ENCODE data around the gene OXSR1. TPM values are rescaled to one million over a fixed set of nuclear protein-coding genes. Genes with fewer than 3 reads are reported as not detected.
"Not testable (repeated sequence)": the region's sequence is repeated elsewhere in the genome, so short reads cannot be mapped to it uniquely, and the experiment has no call there.

OXSR1 gene
- polyA plus RNA-seq, 3 donors, result 44.4 to 52.0 (median 46.4) TPM

- DNase-seq, result no peak
These were observed 39.8 kb upstream of the OXSR1 start for GRCh38 chr3:38125305-38126120.

- no peak for DNase-seq
These were observed 39.0 kb upstream of the OXSR1 start for GRCh38 chr3:38126121-38126892.

- DNase-seq, result no peak
These were observed 37.6 kb upstream of the OXSR1 start for GRCh38 chr3:38127611-38128302.

GRCh38 chr3:38128303-38128655, 37.1 kb upstream of the OXSR1 start:
- no peak for DNase-seq

GRCh38 chr3:38129058-38129457, 36.3 kb upstream of the OXSR1 start:
- no peak for DNase-seq

- DNase-seq, result no peak
These were observed 34.7 kb upstream of the OXSR1 start for GRCh38 chr3:38130631-38131065.

GRCh38 chr3:38131621-38132369, 33.5 kb upstream of the OXSR1 start:
- no peak for DNase-seq

- no peak for DNase-seq
These were observed 32.2 kb upstream of the OXSR1 start for GRCh38 chr3:38133209-38133556.

- DNase-seq, result no peak
These were observed 31.6 kb upstream of the OXSR1 start for GRCh38 chr3:38133557-38134405.

GRCh38 chr3:38134517-38135143, 30.7 kb upstream of the OXSR1 start:
- not testable (repeated sequence) for DNase-seq

GRCh38 chr3:38135621-38136277, 29.6 kb upstream of the OXSR1 start:
- not testable (repeated sequence) for DNase-seq

GRCh38 chr3:38136393-38136776, 29.0 kb upstream of the OXSR1 start:
- no peak for DNase-seq

- DNase-seq, result peak; percentile 99
These were observed 28.3 kb upstream of the OXSR1 start, which contains the start of gene ACAA1 for GRCh38 chr3:38136777-38137614. ACAA1 (minus strand) TSS chr3:38137127; CDS start chr3:38137035, 92 bp downstream.

GRCh38 chr3:38137615-38138348, 27.6 kb upstream of the OXSR1 start:
- DNase-seq, result no peak

GRCh38 chr3:38138349-38139190, 26.8 kb upstream of the OXSR1 start, which contains the start of gene MYD88:
MYD88 (plus strand) TSS chr3:38138661; CDS start chr3:38138701, 40 bp downstream.
- peak; percentile 55 for DNase-seq

- DNase-seq, result no peak
These were observed 26.1 kb upstream of the OXSR1 start for GRCh38 chr3:38139191-38139590.

- DNase-seq, result no peak
These were observed 25.7 kb upstream of the OXSR1 start for GRCh38 chr3:38139652-38140051.

Measured in renal pelvis (tissue), 4 donors.